Liver (tissue), 9 donors: Measurements from ENCODE around the gene ARL4A. TPM values are rescaled to one million over a fixed set of nuclear protein-coding genes. Genes with fewer than 3 reads are reported as not detected.
"Not testable (repeated sequence)": the region's sequence is repeated elsewhere in the genome, so short reads cannot be mapped to it uniquely, and the experiment has no call there.

Source experiments
- DNase-seq: peaks from one replicate; pipeline ENCODE4 v3.0.0-alpha.2; 2017; ENCODE audit warnings: low spot score
- H3K27ac ChIP-seq, 2 donors: one replicate each; pipeline ENCODE4 v1.7.0; 2013; ENCODE audit warnings: inconsistent platforms in 2 of 2, low read length in 2 of 2, control low read depth in 1 of 2, low read depth in 1 of 2, mild to moderate bottlenecking in 1 of 2
- H3K27me3 ChIP-seq, 4 donors: one replicate each; pipeline versions ENCODE4 v1.6.1 to v1.7.0; 2013; ENCODE audit warnings: low read length in 3 of 4, inconsistent platforms in 1 of 4, mild to moderate bottlenecking in 1 of 4, moderate library complexity in 1 of 4; ENCODE audit not compliant: control insufficient read depth in 4 of 4, insufficient read depth in 4 of 4
- H3K36me3 ChIP-seq, 4 donors: one replicate each; pipeline versions ENCODE4 v1.6.1 to v1.7.0; 2013; ENCODE audit warnings: low read length in 3 of 4, mild to moderate bottlenecking in 3 of 4, low read depth in 1 of 4, moderate library complexity in 1 of 4; ENCODE audit not compliant: control insufficient read depth in 4 of 4, insufficient read depth in 3 of 4
- H3K4me1 ChIP-seq, 4 donors: one replicate each; pipeline versions ENCODE4 v1.6.1 to v1.7.0; 2013; ENCODE audit warnings: low read length in 3 of 4, mild to moderate bottlenecking in 3 of 4, moderate library complexity in 1 of 4; ENCODE audit not compliant: control insufficient read depth in 4 of 4, insufficient read depth in 4 of 4
- H3K4me3 ChIP-seq, 3 donors: one replicate each; pipeline versions ENCODE4 v1.6.1 to v1.7.0; 2013; ENCODE audit warnings: low read length in 3 of 3, control low read depth in 1 of 3, low read depth in 1 of 3, mild to moderate bottlenecking in 1 of 3
- H3K9ac ChIP-seq, 2 donors: one replicate each; pipeline ENCODE4 v1.7.0; 2013; ENCODE audit warnings: low read length in 2 of 2, mild to moderate bottlenecking in 2 of 2, moderate library complexity in 2 of 2, control low read depth in 1 of 2, low read depth in 1 of 2
- H3K9me3 ChIP-seq, 4 donors: one replicate each; pipeline versions ENCODE4 v1.6.1 to v1.7.0; 2013; ENCODE audit warnings: low read length in 3 of 4; ENCODE audit not compliant: control insufficient read depth in 4 of 4
- EGR1 ChIP-seq, 2 donors: IDR thresholded peaks; 2 replicates each; pipeline ENCODE4 v1.6.1; 2016 to 2018; ENCODE audit warnings: antibody characterized with exemption in 2 of 2, low read depth in 2 of 2
- FOXA1 ChIP-seq: IDR thresholded peaks from 2 replicates; pipeline ENCODE4 v1.6.1; 2016; ENCODE audit warnings: antibody characterized with exemption
- FOXA2 ChIP-seq: IDR thresholded peaks from 2 replicates; pipeline ENCODE4 v1.6.1; 2016; ENCODE audit warnings: antibody characterized with exemption
- GABPA ChIP-seq, 2 donors: IDR thresholded peaks in 1 of 2; conservative IDR thresholded peaks in 1 of 2; 2 replicates each; pipeline ENCODE4 v1.6.1; 2016; ENCODE audit warnings: antibody characterized with exemption in 2 of 2, mild to moderate bottlenecking in 1 of 2, moderate library complexity in 1 of 2
- HNF4A ChIP-seq, 2 donors: conservative IDR thresholded peaks; 2 replicates each; pipeline ENCODE4 v1.6.1; 2016; ENCODE audit warnings: antibody characterized with exemption in 2 of 2, mild to moderate bottlenecking in 2 of 2
- HNF4G ChIP-seq: IDR thresholded peaks from 2 replicates; pipeline ENCODE4 v1.6.1; 2016; ENCODE audit warnings: antibody characterized with exemption
- JUND ChIP-seq, 2 donors: IDR thresholded peaks; 2 replicates each; pipeline ENCODE4 v1.6.1; 2016; ENCODE audit warnings: antibody characterized with exemption in 2 of 2
- NR2F2 ChIP-seq: IDR thresholded peaks from 2 replicates; pipeline ENCODE4 v1.6.1; 2016; ENCODE audit warnings: antibody characterized with exemption
- RAD21 ChIP-seq, 2 donors: IDR thresholded peaks; 2 replicates each; pipeline ENCODE4 v1.6.1; 2016; ENCODE audit warnings: antibody characterized with exemption in 2 of 2, mild to moderate bottlenecking in 2 of 2
- RXRA ChIP-seq, 2 donors: IDR thresholded peaks; 2 replicates each; pipeline ENCODE4 v1.6.1; 2017 to 2018; ENCODE audit warnings: antibody characterized with exemption in 2 of 2, mild to moderate bottlenecking in 1 of 2
- SP1 ChIP-seq: IDR thresholded peaks from 2 replicates; pipeline ENCODE4 v1.6.1; 2018; ENCODE audit warnings: antibody characterized with exemption, mild to moderate bottlenecking
- TAF1 ChIP-seq: conservative IDR thresholded peaks from 2 replicates; pipeline ENCODE4 v1.6.1; 2016; ENCODE audit warnings: antibody characterized with exemption, mild to moderate bottlenecking
- YY1 ChIP-seq: IDR thresholded peaks from 2 replicates; pipeline ENCODE4 v1.6.1; 2016; ENCODE audit warnings: antibody characterized with exemption, mild to moderate bottlenecking
- WGBS: extraction: QIAGEN DNeasy Blood & Tissue Kit; methylation state at CpG from one replicate; pipeline ENCODE4 v1.1.7; 2013; 5-methylcytosine and 5-hydroxymethylcytosine counted together
- polyA plus RNA-seq, 2 donors: library from polyadenylated mRNA; stranded (reverse) in 1 of 2; unstranded in 1 of 2; fragments of 200-250 nt in 1 of 2; fragments of >200 nt in 1 of 2; fragmentation: Nextera tagmentation in 1 of 2; extraction: Ambion mirVana in 1 of 2; gene quantifications; one replicate each; pipeline versions ENCODE4 v1.2.1 to v1.2.3, GENCODE V29; 2013 to 2015
- total RNA-seq, 2 donors: library from RNA; depleted of rRNA; stranded (reverse); fragments of >200 nt; gene quantifications; one replicate each; pipeline ENCODE4 v1.2.3, GENCODE V29; 2014
- TF ChIP-seq, protein P1 (sequence below): IDR thresholded peaks from 2 replicates; pipeline ENCODE4 v1.6.1; 2016; ENCODE audit warnings: antibody characterized with exemption
- TF ChIP-seq, protein P2 (sequence below): fragments of 150-350 bp; IDR thresholded peaks from 2 replicates; pipeline ENCODE4 v1.5.1; 2017; ENCODE audit warnings: improper control_type of control experiment, low read depth, low read length; ENCODE audit not compliant: missing input control
- TF ChIP-seq, protein P3 (sequence below): IDR thresholded peaks from 2 replicates; pipeline ENCODE4 v1.6.1; 2016; ENCODE audit warnings: antibody characterized with exemption
- TF ChIP-seq, protein P4 (sequence below): IDR thresholded peaks from 2 replicates; pipeline ENCODE4 v1.6.1; 2016; ENCODE audit warnings: antibody characterized with exemption
- TF ChIP-seq, protein P5 (sequence below): IDR thresholded peaks from 2 replicates; pipeline ENCODE4 v1.6.1; 2016; ENCODE audit warnings: antibody characterized with exemption, mild to moderate bottlenecking
- donor health status: healthy.
- donor health status: healthy.
- donor health status: healthy.
- donor health status: healthy.
- donor health status: healthy.

Gene ARL4A
- total and polyA plus RNA-seq, 4 donors, result 7.5 to 77.3 (median 16.0) TPM

DNA sequence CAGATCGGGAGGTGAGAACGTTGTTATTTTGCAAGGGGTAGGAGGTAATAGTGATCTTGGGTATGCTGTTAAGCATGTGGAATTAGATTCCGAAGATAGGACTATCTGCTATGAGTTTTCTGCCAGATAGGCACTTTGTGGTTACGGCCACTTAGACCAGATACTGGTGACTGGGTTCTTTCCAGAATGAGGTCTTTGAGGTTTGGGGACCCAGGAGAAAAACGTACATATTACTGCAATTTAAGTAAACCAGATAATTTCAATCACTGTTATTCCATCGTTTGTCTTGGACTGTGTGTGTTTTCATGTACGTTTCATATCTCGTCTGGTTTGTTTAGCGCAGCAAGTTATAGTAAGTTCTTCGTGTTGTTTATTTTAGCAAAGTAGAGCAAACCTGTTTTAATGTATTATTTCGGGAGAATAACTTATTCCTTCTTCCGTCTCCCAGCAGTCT, 312 bp downstream of the ARL4A start:
- no peak for DNase-seq
- Histone ChIP-seq H3K27me3 (no peaks in the 10 kb centered on the region), H3K36me3 (no peaks in the 10 kb centered on the region), H3K4me3 (peak overlapping the region; percentile 80 to 86 (median 83)), H3K4me1 (peaks cover 0 to 17% (median 1%) of the 10 kb centered on the region in 4 donors), H3K9me3 (no peaks in the 10 kb centered on the region), H3K27ac (peak overlapping the region; percentile 26 to 83), H3K9ac (peak overlapping the region; percentile 70 to 77)
- WGBS, result 14% methylated on average over 12 of the region's 12 CpGs
- TF ChIP-seq SP1 (peak; percentile 0), RXRA (IDR thresholded peaks at IDR 0.05) (peak in 1 of 2 donors; percentile 3), JUND (IDR thresholded peaks at IDR 0.05) (peak in 1 of 2 donors; percentile 30), HNF4G (no peak), FOXA1 (no peak), EGR1 (IDR thresholded peaks at IDR 0.05; ENCODE audit: low read depth in 2 of 2) (no peak), RAD21 (IDR thresholded peaks at IDR 0.05) (no peak), FOXA2 (no peak), NR2F2 (peak; percentile 3), TAF1 (peak; percentile 87), HNF4A (conservative IDR thresholded peaks at IDR 0.05) (no peak), YY1 (no peak), GABPA (IDR thresholded peaks at IDR 0.05 in 1 of 2, conservative IDR thresholded peaks at IDR 0.05 in 1 of 2) (no peak)
- TF ChIP-seq, protein P1, sequence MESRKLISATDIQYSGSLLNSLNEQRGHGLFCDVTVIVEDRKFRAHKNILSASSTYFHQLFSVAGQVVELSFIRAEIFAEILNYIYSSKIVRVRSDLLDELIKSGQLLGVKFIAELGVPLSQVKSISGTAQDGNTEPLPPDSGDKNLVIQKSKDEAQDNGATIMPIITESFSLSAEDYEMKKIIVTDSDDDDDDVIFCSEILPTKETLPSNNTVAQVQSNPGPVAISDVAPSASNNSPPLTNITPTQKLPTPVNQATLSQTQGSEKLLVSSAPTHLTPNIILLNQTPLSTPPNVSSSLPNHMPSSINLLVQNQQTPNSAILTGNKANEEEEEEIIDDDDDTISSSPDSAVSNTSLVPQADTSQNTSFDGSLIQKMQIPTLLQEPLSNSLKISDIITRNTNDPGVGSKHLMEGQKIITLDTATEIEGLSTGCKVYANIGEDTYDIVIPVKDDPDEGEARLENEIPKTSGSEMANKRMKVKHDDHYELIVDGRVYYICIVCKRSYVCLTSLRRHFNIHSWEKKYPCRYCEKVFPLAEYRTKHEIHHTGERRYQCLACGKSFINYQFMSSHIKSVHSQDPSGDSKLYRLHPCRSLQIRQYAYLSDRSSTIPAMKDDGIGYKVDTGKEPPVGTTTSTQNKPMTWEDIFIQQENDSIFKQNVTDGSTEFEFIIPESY, result peak; percentile 8
- TF ChIP-seq, protein P2, sequence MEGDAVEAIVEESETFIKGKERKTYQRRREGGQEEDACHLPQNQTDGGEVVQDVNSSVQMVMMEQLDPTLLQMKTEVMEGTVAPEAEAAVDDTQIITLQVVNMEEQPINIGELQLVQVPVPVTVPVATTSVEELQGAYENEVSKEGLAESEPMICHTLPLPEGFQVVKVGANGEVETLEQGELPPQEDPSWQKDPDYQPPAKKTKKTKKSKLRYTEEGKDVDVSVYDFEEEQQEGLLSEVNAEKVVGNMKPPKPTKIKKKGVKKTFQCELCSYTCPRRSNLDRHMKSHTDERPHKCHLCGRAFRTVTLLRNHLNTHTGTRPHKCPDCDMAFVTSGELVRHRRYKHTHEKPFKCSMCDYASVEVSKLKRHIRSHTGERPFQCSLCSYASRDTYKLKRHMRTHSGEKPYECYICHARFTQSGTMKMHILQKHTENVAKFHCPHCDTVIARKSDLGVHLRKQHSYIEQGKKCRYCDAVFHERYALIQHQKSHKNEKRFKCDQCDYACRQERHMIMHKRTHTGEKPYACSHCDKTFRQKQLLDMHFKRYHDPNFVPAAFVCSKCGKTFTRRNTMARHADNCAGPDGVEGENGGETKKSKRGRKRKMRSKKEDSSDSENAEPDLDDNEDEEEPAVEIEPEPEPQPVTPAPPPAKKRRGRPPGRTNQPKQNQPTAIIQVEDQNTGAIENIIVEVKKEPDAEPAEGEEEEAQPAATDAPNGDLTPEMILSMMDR, result no peak
- TF ChIP-seq, protein P3, sequence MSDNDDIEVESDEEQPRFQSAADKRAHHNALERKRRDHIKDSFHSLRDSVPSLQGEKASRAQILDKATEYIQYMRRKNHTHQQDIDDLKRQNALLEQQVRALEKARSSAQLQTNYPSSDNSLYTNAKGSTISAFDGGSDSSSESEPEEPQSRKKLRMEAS, result no peak
- TF ChIP-seq, protein P4, sequence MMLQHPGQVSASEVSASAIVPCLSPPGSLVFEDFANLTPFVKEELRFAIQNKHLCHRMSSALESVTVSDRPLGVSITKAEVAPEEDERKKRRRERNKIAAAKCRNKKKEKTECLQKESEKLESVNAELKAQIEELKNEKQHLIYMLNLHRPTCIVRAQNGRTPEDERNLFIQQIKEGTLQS, result no peak
- TF ChIP-seq, protein P5, sequence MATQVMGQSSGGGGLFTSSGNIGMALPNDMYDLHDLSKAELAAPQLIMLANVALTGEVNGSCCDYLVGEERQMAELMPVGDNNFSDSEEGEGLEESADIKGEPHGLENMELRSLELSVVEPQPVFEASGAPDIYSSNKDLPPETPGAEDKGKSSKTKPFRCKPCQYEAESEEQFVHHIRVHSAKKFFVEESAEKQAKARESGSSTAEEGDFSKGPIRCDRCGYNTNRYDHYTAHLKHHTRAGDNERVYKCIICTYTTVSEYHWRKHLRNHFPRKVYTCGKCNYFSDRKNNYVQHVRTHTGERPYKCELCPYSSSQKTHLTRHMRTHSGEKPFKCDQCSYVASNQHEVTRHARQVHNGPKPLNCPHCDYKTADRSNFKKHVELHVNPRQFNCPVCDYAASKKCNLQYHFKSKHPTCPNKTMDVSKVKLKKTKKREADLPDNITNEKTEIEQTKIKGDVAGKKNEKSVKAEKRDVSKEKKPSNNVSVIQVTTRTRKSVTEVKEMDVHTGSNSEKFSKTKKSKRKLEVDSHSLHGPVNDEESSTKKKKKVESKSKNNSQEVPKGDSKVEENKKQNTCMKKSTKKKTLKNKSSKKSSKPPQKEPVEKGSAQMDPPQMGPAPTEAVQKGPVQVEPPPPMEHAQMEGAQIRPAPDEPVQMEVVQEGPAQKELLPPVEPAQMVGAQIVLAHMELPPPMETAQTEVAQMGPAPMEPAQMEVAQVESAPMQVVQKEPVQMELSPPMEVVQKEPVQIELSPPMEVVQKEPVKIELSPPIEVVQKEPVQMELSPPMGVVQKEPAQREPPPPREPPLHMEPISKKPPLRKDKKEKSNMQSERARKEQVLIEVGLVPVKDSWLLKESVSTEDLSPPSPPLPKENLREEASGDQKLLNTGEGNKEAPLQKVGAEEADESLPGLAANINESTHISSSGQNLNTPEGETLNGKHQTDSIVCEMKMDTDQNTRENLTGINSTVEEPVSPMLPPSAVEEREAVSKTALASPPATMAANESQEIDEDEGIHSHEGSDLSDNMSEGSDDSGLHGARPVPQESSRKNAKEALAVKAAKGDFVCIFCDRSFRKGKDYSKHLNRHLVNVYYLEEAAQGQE, result peak; percentile 3

DNA sequence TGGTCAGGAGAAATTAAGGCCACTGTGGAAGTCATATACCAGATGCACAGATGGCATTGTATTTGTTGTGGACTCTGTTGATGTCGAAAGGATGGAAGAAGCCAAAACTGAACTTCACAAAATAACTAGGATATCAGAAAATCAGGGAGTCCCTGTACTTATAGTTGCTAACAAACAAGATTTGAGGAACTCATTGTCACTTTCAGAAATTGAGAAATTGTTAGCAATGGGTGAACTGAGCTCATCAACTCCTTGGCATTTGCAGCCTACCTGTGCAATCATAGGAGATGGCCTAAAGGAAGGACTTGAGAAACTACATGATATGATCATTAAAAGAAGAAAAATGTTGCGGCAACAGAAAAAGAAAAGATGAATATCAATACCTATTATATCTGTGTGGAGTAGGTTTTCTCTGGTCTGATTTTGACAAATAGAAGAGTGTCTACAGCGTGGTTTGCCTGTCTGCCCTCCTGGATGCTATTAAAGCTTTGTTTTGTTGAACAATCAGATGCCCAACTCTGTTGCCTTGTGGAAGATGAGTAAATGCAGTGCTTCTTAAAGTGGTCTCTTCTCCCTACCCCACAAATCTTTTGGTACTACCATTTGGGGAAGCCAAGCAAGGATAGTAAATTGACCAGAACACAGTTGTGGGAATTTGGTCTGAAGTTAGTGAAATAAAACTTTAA, 1.2 kb downstream of the ARL4A start:
- not testable (repeated sequence) for H3K9me3 ChIP-seq, H3K27me3 ChIP-seq, H3K27ac ChIP-seq, H3K4me3 ChIP-seq, H3K36me3 ChIP-seq, H3K9ac ChIP-seq, DNase-seq
- H3K4me1 ChIP-seq, result peaks cover 0 to 17% (median 1%) of the 10 kb centered on the region in 4 donors
- WGBS, result 82% methylated on average over 3 of the region's 3 CpGs
